Metanephros (tissue), 2 donors: ENCODE results near the gene CR1L. TPM values are rescaled to one million over a fixed set of nuclear protein-coding genes. Genes with fewer than 3 reads are reported as not detected.

ENCODE experiments used
- small RNA-seq: library from RNA; depleted of rRNA; stranded (forward); fragments of <200 nt; gene quantifications from one replicate; pipeline ENCODE3, GENCODE V24; 2014; ENCODE audit warnings: low replicate concordance
- total RNA-seq: library from RNA; depleted of rRNA; stranded (reverse); fragments of >200 nt; gene quantifications from one replicate; pipeline ENCODE4 v1.2.3, GENCODE V29; 2014

The CR1L gene
- 2.5 TPM for total RNA-seq

DNA sequence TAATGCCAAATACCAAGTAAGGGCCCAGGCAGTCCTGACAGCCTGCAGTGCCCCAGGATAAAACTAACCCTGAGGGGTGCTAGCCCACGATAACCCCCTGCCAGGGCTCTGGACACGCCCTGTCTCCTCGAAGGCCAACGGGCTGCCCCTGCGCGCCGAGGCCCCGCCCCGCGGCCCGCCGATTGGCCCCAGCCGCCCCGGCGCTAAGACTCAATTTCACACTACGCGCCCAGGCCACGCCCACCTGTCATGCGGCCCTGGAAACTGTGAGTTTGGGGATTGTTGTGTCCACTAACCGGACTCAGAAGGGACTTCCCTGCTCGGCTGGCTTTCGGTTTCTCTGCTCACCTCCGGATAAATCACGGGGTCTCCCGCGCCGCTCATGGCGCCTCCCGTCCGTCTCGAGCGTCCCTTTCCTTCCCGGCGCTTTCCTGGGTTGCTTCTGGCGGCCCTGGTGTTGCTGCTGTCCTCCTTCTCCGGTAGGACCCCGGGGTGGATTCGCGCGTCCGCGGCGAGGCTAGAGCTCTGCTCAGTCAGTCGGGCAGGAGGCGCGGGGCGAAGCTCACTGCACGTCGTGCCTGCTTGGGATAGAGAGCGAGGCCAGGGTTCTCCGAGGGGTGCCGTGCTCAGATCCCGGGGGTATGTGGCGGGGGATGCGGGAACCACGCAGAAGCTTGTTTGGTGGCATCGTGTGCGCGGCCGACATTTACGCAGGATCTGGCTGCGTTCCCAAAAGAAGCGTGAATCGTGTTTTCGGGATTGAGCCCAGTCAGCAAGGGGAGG, at the start of gene CR1L:
TSS of gene CR1L (plus strand) at position 282 of the 783 bp plus-strand sequence. CDS start at position 383, 101 bp downstream.

GRCh38 chr1:207751790-207752455, 107.0 kb downstream of the CR1L start, which contains the start of gene CD46:
TSS of gene CD46 (plus strand) at chr1:207752054. CDS start at chr1:207752213, 159 bp downstream.

Small RNAs within 50 kb of the gene (small RNA-seq; reads per million reads assigned to genes)
- not detected for gene RNA5SP534

Other genes with a start within 250 kb of the CR1L start
- 0.64 TPM for gene CR2, start 190.8 kb upstream of the CR1L start, total RNA-seq
- 14.7 TPM for gene CR1, start 149.0 kb upstream of the CR1L start, total RNA-seq
- gene CD46, start 106.9 kb downstream of the CR1L start, total RNA-seq: 168 TPM